Measurements from ENCODE around the gene MRTFA.

DNA sequence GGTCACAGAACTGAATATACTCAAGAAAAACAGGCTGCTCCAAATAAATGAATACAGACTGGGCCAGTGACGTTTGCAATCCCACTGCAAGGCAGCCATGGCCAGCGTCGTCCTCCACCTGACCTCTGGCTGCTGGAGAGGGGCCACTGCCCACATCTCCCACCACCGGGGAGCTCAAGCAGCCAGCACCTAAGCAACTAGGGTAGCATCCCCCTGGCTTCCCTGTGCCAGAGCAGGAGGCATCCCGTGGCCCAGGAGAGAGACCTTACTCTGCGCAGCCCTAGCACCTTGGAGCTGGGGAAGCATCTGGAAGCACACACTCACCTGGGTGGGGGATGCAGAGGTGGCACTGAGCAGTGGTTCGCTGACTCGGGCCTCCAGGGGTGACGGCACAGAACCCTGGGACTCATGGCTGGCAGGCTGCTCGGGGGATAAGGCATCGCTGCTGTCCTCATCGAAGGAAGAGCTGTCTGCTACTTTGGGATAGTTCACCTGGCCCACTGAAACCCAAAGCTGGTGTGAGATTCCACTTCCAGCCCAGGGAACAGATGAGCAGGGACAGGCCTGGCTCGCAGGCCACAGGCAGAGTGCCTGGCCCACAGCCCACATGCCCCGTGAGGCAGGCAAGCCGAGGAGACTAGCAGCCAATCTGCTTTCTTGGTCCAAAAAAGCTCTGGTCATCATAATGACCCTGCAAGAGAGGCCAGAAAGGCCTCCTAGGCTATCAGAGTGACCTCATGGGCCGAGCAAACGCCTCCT lies 212.5 kb downstream of the MRTFA start:
- TF ChIP-seq, protein P1, sequence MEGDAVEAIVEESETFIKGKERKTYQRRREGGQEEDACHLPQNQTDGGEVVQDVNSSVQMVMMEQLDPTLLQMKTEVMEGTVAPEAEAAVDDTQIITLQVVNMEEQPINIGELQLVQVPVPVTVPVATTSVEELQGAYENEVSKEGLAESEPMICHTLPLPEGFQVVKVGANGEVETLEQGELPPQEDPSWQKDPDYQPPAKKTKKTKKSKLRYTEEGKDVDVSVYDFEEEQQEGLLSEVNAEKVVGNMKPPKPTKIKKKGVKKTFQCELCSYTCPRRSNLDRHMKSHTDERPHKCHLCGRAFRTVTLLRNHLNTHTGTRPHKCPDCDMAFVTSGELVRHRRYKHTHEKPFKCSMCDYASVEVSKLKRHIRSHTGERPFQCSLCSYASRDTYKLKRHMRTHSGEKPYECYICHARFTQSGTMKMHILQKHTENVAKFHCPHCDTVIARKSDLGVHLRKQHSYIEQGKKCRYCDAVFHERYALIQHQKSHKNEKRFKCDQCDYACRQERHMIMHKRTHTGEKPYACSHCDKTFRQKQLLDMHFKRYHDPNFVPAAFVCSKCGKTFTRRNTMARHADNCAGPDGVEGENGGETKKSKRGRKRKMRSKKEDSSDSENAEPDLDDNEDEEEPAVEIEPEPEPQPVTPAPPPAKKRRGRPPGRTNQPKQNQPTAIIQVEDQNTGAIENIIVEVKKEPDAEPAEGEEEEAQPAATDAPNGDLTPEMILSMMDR (IDR thresholded peaks at IDR 0.05): no peak
- no peak for TF ChIP-seq POLR2A (IDR thresholded peaks at IDR 0.05)
